Thyroid gland (tissue), 4 donors: Measurements from ENCODE around the gene GNAI2. TPM values are rescaled to one million over a fixed set of nuclear protein-coding genes. Genes with fewer than 3 reads are reported as not detected.
A peak's percentile ranks its signal among the peaks of the same experiment; 100 is the strongest.

Source experiments
- DNase-seq, 2 donors: peaks; one replicate each; pipeline ENCODE4 v3.0.0-alpha.2; 2019
- H3K27ac ChIP-seq, 3 donors: fragments of 200-600 bp; sonication (generic); 1 replicate in 2 of 3; 2 replicates in 1 of 3; pipeline ENCODE4 v1.5.1; 2016 to 2019; ENCODE audit warnings: mild to moderate bottlenecking in 1 of 3, moderate library complexity in 1 of 3
- H3K27me3 ChIP-seq: fragments of 200-600 bp; sonication (generic); one replicate; pipeline ENCODE4 v1.5.1; 2019
- H3K36me3 ChIP-seq, 2 donors: fragments of 200-600 bp; sonication (generic); one replicate each; pipeline ENCODE4 v1.5.1; 2016 to 2019
- H3K4me1 ChIP-seq, 2 donors: fragments of 200-600 bp; sonication (generic); one replicate each; pipeline ENCODE4 v1.5.1; 2017 to 2019
- H3K4me3 ChIP-seq, 3 donors: fragments of 200-600 bp; sonication (generic); replicated peaks in 1 of 3; 1 replicate in 2 of 3; 2 replicates in 1 of 3; pipeline ENCODE4 v1.5.1; 2016; ENCODE audit warnings: mild to moderate bottlenecking in 1 of 3
- H3K9me3 ChIP-seq: fragments of 200-600 bp; sonication (generic); one replicate; pipeline ENCODE4 v1.5.1; 2017
- POLR2A ChIP-seq, 2 donors: fragments of 450-650 bp; IDR thresholded peaks; one replicate each; pipeline ENCODE4 v1.6.1; 2017; ENCODE audit warnings: antibody characterized with exemption in 2 of 2, mild to moderate bottlenecking in 2 of 2, moderate library complexity in 1 of 2
- WGBS, 2 donors: methylation state at CpG; one replicate each; pipeline ENCODE4 v1.1.5; 2017; 5-methylcytosine and 5-hydroxymethylcytosine counted together
- intact Hi-C: fragments of 100-400 bp; cut with DNase I; formaldehyde crosslinking; loops from one replicate; pipeline ENCODE4 v1.15.1; 2023
- total RNA-seq, 4 donors: library from RNA; depleted of rRNA; stranded (reverse); fragments of >200 nt; gene quantifications; one replicate each; pipeline ENCODE4 v1.2.3, GENCODE V29; 2016
- TF ChIP-seq, protein P1 (sequence below), 6 experiments: fragments of 200-600 bp in 3 of 6; fragments of 450-650 bp in 3 of 6; sonication (generic) in 3 of 6; IDR thresholded peaks; one replicate each; pipeline ENCODE4 v1.5.1; 2016 to 2019; ENCODE audit warnings: antibody characterized with exemption in 6 of 6, mild to moderate bottlenecking in 2 of 6, inconsistent platforms in 1 of 6, moderate library complexity in 1 of 6

The GNAI2 gene
- total RNA-seq, 4 donors from 2014 or later, result 111 to 171 (median 142) TPM

GRCh38 chr3:50289130-50289529 lies 53.1 kb downstream of the GNAI2 start:
- peaks cover 15 to 18% of the 10 kb centered on the region in 2 donors for H3K4me1 ChIP-seq
- DNase-seq, result no peak
- no peak overlapping the region for H3K4me3 ChIP-seq
- intact Hi-C loops, result no loop called here
- peaks cover 26 to 28% of the 10 kb centered on the region in 2 donors for H3K36me3 ChIP-seq
- H3K27me3 ChIP-seq, result no peaks in the 10 kb centered on the region
- H3K27ac ChIP-seq, result no peak overlapping the region
- TF ChIP-seq, protein P1, sequence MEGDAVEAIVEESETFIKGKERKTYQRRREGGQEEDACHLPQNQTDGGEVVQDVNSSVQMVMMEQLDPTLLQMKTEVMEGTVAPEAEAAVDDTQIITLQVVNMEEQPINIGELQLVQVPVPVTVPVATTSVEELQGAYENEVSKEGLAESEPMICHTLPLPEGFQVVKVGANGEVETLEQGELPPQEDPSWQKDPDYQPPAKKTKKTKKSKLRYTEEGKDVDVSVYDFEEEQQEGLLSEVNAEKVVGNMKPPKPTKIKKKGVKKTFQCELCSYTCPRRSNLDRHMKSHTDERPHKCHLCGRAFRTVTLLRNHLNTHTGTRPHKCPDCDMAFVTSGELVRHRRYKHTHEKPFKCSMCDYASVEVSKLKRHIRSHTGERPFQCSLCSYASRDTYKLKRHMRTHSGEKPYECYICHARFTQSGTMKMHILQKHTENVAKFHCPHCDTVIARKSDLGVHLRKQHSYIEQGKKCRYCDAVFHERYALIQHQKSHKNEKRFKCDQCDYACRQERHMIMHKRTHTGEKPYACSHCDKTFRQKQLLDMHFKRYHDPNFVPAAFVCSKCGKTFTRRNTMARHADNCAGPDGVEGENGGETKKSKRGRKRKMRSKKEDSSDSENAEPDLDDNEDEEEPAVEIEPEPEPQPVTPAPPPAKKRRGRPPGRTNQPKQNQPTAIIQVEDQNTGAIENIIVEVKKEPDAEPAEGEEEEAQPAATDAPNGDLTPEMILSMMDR (IDR thresholded peaks at IDR 0.05), result no peak
- TF ChIP-seq POLR2A (IDR thresholded peaks at IDR 0.05), result no peak
- 100% methylated on average over 2 of the region's 6 CpGs; no CpG with 5 or more reads in 1 of the 2 donors for WGBS, 2 donors
- H3K9me3 ChIP-seq, result no peaks in the 10 kb centered on the region

DNA sequence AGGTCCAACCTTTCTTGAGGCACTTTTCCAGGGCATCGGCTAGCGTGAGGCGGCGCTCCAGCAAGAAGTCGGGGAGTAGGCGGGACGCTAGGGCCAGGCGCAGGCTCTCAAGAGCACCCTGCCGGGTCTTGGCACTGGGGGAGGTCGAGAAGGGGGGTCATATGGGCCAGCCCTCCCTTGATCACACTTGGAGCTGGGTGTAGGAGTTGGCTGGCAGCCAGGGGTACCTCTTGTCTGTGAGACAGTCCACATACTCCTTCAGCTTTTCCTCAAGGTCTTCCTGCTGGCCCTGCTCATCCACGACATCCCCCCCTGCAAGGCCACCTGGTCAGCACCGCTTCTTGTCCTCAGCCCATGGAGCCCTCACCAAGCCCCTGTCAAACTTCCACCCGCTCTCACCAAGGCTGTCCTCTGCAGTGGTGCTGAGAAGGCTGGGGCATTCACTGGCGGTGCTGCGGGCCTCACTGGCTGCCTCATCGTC lies 54.2 kb downstream of the GNAI2 start:
- H3K27ac ChIP-seq, result no peak overlapping the region
- H3K36me3 ChIP-seq, result peaks cover 26 to 28% of the 10 kb centered on the region in 2 donors
- intact Hi-C loops, result loop anchor here (5.0 kb wide), 1 partner anchor 37 kb away; the partner anchor contains the start of gene TUSC2
- no peaks in the 10 kb centered on the region for H3K9me3 ChIP-seq
- peaks cover 15 to 18% of the 10 kb centered on the region in 2 donors for H3K4me1 ChIP-seq
- DNase-seq, result no peak
- no peak for TF ChIP-seq POLR2A (IDR thresholded peaks at IDR 0.05)
- TF ChIP-seq, protein P1 (IDR thresholded peaks at IDR 0.05), result no peak
- no peaks in the 10 kb centered on the region for H3K27me3 ChIP-seq
- no peak overlapping the region for H3K4me3 ChIP-seq
- WGBS, 2 donors, result 91 to 93% methylated on average over 13 to 16 of the region's 16 CpGs

GRCh38 chr3:50292159-50293078 lies 56.4 kb downstream of the GNAI2 start, which contains the start of gene IFRD2:
IFRD2 (minus strand) TSS chr3:50292429; CDS start chr3:50292274, 155 bp downstream.
- DNase-seq, result peak; percentile 98
- Histone ChIP-seq H3K9me3 (no peaks in the 10 kb centered on the region), H3K36me3 (peaks cover 24 to 26% of the 10 kb centered on the region in 2 donors), H3K27ac (peak within 1 kb of the TSS; percentile 20 to 75 (median 68)), H3K4me1 (peaks cover 15 to 18% of the 10 kb centered on the region in 2 donors), H3K27me3 (no peaks in the 10 kb centered on the region), H3K4me3 (peak within 1 kb of the TSS; percentile 45 to 92 (median 78))
- WGBS, 2 donors, result 5 to 6% methylated on average over 7 to 8 of the region's 67 CpGs
- intact Hi-C loops, result loop anchor here (5.0 kb wide), 1 partner anchor 35 kb away; the partner anchor contains the start of gene TUSC2
- TF ChIP-seq POLR2A (IDR thresholded peaks at IDR 0.05), result peak in 1 of 2 donors; percentile 62
- TF ChIP-seq, protein P1 (IDR thresholded peaks at IDR 0.05), result no peak

GRCh38 chr3:50293079-50293801 lies 57.2 kb downstream of the GNAI2 start:
- H3K27ac ChIP-seq, result peak overlapping the region; percentile 20 to 75 (median 58)
- intact Hi-C loops, result loop anchor here (5.0 kb wide), 1 partner anchor 34 kb away; the partner anchor contains the start of gene TUSC2
- no peaks in the 10 kb centered on the region for H3K27me3 ChIP-seq
- DNase-seq, result no peak
- 61 to 80% methylated on average over 5 to 12 of the region's 12 CpGs for WGBS, 2 donors
- H3K4me3 ChIP-seq, result no peak overlapping the region
- H3K36me3 ChIP-seq, result peaks cover 16 to 20% of the 10 kb centered on the region in 2 donors
- H3K9me3 ChIP-seq, result no peaks in the 10 kb centered on the region
- H3K4me1 ChIP-seq, result peaks cover 17 to 24% of the 10 kb centered on the region in 2 donors
- TF ChIP-seq POLR2A (IDR thresholded peaks at IDR 0.05), result no peak
- TF ChIP-seq, protein P1 (IDR thresholded peaks at IDR 0.05), result no peak
